Smooth muscle cell of the brain vasculature (primary cell): Measurements from ENCODE around the gene YOD1.

ENCODE experiments used
- DNase-seq: peaks from one replicate; pipeline ENCODE4 v3.0.0-alpha.2; 2012; ENCODE audit warnings: low read depth, low spot score

The YOD1 gene

DNA sequence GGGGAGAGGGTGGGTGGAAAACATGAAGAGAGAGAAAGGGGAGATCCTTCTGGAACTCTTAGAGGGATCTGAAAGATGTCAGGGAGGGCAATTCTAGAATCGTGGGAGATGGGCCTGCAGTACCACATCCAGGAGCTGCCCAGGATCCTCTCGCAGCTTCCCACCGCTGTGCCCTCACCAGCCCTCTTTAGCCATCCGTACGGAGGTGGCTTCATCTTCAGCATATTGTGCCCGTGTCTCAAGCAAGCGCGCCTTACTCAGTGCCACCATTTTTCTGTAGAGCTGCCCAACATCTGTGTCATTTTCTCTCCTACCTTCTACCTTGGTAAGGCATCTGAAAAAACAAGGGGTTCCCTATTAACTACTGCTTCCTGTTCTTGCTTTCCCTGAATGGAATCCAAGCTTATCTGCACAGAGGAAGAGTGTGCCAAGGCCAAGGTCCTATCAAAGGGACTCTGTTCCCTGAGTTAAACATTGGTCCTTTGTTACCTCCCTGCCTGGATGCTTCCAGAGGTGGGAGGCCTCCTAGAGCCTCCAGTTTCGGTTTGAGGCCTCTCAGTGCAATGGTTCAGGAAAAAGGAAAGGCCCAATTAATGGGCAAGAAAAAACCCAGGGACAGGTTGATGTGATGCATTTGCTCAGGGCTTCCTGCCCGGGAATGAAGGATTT, 41.7 kb downstream of the YOD1 start:
- DNase-seq: no peak

DNA sequence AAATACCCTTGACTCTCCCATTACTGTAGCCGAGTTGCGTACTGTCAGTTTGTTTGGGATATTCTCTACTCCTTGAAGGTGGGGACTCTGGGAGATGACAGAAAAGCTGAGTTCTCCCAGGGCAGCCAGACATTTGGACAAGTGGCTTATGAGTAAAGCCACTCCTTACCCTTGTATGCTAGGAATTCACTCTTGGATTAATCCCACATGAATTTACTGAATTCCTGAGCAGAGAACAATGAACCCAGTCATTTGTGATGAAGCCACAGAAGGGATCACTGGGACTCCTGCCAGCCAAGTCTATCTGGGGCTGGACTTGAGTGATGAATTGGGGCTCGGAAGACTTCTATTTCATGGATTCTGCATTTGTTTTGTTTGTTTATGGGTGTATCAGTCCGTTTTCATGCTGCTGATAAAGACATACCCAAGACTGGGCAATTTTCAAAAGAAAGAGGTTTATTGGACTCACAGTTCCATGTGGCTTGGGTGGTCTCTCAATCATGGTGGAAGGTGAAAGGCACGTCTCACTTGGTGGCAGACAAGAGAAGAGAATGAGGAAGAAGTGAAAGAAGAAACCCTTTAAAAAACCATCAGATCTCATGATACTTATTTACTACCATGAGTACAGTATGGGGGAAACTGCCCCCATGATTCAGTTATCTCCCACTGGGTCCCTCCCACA, 43.5 kb downstream of the YOD1 start:
- DNase-seq: no peak

DNA sequence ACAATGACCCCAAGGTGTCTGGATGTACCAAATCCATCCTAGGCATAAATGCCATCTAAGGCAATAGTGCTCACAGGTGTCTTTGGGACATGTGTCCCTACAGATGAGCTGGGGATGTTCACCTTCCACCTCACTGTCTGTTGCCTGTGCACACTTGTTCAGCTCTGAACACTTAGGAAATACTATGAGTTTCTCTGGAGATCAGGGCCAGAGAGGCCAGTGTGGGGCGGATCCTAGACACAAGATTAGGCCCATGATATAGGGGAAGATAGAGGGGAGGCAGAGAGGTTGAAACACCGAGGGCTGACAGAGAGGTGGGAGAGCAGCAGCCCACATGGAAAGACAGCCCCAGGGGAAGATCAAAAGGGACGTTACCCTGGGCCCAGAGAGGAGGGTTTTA, 44.1 kb downstream of the YOD1 start:
- no peak for DNase-seq

DNA sequence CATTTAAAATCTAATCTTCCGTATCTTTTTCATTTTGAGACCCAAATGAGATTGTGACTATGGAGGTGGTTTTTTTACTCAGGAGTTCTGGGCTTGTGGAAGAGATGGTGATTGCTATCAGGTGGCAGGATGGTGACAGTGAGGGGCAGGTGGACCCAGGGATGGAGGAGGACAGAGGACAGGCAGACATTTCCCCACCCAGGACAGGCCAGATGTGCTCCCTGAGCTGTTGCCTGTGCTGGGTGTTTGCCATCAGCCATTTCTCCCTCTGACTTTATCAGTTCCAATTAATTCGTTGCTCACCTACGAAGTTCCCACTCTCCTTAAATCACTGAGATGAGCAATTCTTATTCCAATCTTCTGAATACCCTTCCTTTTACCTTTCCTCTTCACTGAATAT, 44.9 kb downstream of the YOD1 start:
- DNase-seq: no peak

DNA sequence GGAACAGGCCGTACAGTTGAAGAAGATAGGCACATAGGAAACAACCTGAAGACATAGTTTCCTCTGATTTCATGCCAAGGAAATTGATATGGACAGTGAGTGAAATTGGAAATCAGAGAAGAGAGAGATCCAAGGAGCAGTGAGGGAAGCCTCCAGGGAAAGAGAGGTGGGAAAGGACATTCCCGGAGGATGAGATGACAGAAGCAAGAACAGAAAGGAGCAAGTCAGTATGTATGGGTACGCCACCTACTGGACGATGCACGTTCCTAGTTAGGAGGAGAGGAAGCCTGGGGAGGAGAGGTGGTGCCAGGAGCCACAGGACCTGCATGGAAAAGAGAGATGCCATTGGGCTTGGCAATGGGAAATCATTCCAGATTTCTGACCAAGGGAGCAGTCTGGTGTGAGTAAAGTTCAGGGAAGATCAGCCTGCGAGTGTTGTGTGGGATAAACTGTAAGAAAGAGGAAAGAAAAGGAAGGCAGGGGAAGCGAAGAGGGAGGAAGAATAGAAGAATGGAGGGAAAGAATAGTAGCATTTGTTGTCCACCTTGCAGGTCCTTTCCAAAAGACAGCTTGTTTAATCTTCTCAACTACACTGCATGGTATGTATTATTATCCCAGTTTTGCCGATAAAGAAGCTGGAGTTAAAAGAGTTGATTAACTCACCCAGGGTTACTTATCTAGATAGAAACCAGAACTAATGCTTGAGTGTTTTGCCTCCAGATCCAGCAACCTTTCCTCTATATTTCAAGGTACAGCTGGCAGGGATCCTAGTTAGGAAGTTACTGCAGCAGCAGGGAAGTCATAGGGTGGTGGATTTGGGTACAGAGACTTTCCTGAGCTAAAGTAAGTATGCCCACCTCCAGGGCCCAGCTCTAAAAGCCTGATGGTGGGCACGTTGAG, 45.8 kb downstream of the YOD1 start:
- DNase-seq: no peak

DNA sequence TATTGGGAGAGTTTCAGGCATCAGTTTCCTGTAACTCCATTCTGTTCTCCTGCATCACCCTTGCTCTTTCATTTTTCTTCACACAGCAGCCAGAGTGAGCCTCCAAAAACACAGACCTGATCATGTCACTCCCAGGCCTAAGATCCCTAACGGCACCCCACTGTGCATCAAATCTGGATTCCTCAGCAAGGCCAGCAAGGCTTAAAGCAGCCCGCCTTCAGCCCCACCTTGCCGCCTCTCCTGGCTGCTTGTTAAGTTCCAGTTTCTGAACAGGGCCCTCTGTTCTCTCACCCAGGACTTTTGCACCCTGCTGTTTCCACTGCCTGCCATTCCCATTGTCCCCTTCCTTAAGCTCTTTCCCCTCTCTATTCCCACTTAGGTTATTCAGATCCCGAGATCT, 47.8 kb downstream of the YOD1 start:
- DNase-seq: no peak

DNA sequence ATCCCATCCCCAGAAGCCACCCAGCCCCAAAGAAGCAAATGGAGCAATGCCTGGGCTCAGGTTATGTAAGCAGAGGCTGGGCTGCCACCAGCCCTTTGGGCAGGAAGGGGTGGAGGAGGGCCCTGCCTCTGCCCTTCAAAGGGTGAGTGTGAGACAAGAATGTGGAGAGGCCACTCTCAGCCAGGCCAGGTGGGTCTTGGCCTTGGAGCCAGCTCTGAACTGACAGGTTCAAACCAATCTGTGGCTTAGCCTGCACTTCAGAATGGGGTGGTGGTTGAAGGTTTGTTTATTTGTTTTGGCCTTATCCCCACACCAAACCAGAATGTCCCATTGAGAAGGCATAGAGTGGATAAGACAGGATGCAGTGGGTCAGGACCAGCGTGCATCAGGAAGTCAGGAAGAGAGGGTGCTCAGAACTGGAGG, 48.3 kb downstream of the YOD1 start:
- no peak for DNase-seq

DNA sequence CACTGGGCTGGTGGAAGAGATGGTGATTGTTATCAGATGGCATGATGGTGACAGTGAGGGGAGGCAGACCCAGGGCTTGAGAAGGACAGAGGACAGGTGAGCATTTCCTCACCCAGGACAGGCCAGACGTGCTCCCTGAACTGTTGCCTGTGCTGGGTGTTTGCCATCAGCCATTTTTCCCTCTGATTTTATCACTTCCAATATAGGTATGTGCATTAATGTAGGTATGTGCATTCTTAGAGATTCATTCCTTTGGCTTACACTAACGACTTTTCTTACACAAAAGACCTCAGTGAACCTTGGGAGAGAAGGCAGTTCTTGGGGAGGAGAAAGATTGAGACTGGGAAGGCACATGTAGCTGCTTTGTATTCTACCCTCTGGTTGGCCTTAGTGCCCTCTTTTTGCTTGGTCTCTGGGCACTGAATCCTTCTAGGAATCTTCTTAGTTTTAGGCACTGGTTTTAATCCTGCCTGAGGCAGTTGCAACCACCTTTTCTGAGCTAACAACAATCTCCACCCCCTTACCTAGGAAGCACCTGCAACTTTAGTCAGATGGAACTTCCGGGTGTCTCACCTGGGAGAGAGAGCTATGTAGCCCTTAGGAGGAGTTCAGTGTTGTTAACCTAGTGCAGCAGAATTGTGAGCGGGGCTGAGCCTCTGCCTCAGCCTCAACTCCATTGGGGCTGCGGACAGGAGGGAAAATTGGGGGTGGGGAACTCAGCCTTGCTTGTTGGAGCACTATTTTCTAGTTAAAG, 49.3 kb downstream of the YOD1 start:
- no peak for DNase-seq

DNA sequence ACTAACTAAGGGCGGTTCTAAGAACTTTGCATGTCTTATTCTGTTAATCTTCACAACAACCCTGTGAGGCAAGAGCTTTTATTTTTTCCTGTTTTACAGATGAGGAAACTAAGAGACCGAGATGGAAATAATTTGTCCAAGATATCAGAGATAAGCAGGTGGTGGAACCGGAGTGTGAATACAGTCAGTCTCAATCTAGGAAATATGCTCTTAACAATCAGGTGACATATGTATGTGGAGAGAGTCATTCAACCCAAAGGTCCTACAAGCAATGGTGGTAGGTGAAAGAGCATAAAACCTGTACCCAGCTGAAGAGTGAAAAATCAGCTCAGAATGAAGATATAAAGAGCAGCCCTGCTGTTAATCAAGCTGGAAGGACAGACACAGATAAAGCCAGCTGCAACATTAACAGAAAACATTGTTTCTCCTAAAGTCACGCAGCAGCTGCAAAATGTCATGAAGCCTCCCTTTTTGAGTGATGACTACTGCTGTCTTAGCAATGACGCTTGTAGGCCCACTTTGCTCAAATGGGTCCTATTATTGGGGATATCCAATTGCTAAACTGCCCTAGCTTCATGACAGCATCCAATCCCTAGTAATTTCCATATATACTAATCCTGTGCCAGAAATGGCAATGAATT, 50.2 kb downstream of the YOD1 start:
- DNase-seq: no peak

DNA sequence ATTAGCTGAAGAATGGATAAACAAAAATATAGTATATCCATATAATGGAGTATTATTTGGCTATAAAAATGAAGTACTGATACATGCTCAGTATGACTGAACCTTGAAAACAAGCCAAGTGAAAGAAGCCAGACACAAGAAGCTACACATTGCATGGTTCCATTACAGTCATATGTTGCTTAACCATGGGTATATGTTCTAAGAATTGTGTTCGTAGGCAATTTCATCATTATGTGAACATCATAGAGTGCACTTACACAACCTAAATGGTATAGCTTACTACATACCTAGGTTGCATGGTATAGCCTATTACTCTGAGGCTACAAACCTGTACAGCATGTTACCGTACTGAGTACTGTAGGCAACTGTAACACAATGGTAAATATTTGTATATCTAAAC, 52.2 kb downstream of the YOD1 start:
- no peak for DNase-seq
